HG02642 (cell line): ENCODE data around the gene MYH11.
"Not testable (repeated sequence)": the region's sequence is repeated elsewhere in the genome, so short reads cannot be mapped to it uniquely, and the experiment has no call there.

ENCODE experiments used
- ATAC-seq: cut with Tn5 transposase; IDR thresholded peaks from one replicate; pipeline ENCODE4 v1.9.1; 2021; ENCODE audit warnings: mild to moderate bottlenecking; ENCODE audit not compliant: unreplicated experiment, poor library complexity

The MYH11 gene

DNA sequence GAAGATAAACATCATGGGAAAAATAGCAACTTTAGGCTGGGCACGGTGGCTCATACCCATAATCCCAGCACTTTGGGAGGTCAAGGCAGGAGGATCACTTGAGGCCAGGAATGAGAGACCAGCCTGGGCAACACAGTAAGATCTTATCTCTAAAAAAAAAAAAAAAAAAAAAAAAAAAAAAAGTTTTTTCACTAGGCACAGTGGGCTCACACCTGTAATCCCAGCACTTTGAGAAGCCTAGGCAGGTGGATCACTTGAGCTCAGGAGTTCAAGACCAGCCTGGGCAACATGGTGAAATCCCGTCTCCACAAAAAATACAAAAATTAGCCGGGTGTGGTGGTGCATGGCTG lies 44.5 kb downstream of the MYH11 start:
- ATAC-seq = not testable (repeated sequence)

DNA sequence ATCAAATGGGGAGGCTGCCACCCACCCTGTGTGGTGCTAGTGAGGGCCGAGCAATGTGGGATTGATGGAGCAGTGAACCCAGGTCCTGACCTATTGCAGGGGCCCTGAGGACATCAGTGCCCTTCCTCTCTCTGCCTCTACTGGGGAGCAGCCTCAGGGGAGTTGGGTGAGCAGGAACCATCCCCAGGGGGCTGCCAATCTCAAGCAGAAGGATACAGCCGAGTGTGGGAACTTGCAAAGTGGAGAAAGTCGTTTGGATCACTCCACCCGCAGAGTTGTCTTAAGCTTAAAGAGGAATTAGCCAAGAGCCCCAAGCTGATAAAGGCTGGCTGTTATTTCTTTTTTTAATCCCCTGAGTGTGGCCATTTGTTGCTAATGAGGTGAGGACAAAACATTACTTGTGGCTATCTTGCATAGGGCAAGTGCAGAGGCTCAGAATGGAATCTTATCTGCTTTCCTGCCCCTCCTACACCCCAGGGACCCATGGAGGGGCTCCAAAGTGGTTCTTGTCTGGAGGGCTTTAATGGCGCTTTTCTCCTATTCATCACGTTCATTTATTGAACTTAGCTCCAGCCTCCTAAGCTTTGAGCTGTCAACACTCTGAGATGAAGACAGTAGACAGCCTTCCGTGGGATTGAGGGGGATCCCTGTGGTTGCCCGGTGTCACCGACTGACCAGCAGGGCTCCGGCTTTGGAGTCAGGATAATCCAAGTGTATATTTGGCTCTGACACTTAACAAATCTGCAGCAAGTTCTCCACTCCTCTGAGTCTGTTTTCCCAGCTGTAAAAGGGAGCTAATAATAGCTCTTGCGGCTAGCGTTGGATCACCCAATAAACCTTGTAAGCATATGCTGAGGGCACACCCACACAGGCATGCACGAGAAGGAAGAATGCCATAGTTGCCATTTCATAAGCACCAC lies 45.1 kb downstream of the MYH11 start:
- ATAC-seq = no peak

DNA sequence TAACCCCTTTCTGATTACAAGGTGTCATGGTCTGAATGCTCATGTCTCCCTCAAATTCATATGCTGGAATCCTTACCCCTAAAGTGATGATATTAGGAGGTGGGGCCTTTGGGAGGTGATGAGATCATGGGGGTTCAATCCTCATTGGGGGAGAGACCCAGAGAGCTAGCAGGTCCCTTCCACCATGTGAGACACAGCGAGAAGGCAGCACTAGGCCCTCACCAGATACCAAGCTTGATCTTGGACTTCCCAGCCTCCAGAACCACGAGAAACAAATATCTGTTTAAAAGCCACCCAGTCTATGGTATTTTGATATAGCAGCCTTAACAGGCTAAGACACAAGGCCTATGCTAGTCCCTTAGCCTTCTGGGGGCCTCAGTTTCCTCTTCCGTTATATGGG lies 45.9 kb downstream of the MYH11 start:
- no peak for ATAC-seq

DNA sequence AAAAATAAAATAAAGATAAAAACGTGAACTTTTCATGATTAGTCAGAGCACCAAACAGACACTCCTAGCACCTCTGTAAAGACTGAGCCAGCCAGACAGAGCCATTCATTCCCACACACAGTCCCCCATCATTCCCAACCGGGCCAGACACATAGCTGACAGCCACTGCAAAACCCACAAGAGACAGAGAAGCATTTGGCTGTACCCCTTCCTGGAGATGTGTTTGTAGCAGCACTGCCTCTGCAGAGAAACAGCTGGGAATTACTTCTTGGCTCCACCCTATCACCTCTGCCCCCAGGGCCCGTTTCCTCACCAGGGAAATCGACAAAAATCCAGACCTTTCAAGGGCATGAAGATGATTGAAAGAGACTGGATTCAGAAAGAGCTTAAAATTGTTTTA lies 46.4 kb downstream of the MYH11 start:
- ATAC-seq = no peak

DNA sequence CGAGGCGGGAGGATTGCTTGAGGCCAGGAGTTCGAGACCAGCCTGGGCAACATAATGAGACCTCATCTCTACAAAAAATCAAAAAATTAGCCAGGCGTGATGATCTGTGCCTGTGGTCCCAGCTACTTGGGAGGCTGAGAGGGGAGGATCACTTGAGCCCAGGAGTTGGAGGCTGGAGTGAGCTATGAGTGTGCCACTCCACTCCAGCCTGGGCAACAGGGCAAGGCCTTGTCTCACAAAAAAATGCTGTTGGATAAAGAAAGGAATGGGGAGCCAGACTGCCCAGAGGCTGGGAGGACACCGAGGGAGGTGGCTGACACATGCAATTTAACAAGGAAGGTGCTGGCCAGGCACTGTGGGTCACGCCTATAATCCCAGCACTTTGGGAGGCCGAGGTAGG lies 47.5 kb downstream of the MYH11 start:
- ATAC-seq = not testable (repeated sequence)

DNA sequence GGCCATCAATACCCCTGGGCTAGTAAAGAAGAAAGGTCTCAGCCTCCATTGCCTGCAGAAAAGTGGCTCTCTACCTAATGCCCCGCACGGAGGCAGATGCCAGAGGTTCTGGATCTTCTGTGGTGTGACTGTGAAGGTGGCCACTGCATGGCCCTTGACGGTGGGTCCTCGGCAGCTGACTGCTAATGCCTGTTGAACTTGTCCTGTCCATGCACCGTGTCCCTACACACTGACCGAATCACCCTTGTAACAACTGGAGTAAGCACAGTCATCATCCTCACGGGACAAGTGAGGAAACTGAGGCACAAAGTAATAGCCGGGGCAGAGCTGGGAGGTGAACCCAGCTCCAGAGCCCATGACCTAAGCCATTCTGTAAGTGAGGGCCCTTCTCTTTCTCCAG lies 48.8 kb downstream of the MYH11 start:
- ATAC-seq = no peak

DNA sequence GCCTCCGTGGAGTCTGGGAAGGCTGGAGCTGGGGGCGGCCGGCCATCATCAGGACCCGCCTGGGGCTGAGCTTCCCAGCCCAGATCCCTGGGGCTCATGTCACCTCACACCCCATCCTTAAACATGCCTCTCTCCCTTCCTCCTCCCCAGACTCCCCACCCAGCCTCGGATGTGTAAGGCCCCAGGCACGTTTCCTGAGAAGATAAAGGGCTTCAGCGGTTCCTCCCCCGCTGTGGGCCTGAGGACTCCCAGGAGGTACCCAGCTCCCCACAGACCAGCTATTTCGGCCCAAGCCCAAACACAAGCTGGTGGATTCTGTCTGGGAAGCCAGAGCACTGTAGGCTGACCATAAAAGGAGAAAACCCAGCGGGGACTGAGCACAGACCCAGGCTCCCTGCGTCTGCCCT lies 49.2 kb downstream of the MYH11 start:
- ATAC-seq = no peak

DNA sequence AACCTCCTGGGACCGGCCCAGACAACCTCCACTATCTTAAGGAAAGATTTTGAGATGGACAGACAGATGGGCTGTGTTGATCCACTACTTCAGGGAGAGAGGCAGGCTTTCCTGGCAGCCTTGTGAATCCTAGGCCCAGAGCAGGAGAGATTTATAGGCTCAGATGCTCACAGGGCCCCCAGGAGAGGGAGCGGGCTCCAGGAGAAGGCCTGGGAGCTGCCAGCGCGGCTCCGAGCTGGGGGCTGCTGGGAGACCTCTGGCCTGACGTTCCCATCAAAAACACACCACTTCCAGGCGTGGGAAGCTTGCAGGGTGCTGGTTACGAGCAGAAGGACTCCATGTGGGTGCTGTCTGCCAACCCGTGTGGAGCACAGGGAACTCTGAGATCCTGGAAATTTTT lies 53.2 kb downstream of the MYH11 start:
- ATAC-seq = no peak

DNA sequence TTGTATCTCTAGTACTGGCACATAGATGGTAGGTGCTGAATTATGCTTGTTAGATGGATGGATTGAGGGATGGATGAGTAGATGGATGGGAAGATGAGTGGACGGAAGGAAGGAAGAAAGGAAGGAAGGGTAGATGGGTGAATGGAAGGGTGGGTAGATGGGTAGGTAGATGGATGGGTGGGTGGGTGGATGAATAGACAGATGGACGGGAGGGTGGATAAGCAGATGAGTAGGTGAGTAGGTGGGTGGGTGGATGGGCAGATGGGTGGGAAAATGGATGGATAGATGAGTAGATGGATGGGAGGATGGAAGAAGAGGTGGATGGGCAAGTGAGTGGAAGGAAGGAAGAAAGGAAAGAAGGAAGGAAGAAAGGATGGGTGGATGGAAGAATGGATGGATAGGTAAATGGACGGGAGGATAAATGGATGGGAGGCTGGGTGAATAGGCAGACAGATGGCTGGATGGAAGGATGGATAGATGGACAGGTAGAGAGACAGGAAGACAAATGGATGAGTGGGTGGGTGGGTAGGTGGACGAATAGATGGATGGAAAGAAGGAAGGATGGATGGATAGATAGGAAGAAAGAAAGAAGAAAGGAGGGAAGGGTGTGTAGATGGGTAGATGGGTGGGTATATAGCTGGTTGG lies 56.9 kb downstream of the MYH11 start:
- ATAC-seq = no peak

DNA sequence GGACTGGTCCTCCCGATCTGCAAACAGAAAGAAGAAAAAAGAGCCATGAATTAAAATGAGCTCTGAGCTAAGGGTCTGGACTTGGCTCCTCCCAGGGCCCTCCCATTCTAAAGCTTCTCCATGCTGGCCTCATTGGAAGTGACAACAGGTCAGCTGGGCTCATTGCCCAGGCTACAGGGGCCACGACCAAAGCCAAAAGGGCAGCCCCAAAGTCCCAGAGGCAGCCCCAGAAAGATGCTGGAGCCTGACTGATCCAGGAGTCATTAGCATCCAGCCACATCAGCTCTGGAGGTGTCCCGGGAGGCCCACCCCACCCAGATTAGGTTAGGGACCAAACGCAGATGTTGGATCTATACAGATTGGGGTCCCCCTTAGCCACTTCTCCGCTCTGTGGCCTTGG lies 58.2 kb downstream of the MYH11 start:
- ATAC-seq = no peak

DNA sequence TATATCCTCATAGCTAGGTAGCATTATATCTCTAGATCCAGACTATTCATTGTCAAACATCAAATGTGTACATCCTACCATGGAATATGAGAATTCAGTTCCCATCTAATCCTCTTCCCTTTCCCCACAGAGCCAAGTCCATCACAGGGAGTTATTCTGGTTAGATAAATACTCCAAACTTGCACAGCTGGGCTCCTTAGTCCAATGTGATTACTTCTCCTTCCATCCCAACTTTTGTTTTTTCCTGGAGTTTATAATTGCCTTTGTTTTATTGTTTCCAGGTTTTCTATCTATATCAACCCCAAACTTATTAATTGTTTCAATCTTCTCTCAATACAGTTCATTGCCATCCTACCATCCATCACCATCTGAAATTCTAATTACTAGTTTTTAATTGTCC lies 59.9 kb downstream of the MYH11 start:
- ATAC-seq = no peak

DNA sequence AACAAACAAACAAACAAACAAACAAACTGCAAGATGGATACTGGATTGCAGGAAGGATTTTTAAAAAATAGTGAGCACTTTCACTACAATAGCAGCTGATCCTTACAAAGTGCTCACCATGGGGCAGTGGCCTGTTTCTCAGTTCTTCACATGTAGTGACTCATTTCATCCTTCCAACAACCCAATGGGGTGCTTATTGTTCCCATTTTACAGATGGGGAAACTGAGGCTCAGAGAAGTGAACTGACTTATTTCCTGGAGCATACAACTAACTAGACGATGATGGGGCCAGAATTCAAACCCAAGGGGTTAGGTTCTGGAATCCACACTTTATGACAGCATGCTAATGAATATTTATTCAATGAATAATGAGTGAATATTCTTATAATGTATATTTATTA lies 61.2 kb downstream of the MYH11 start:
- ATAC-seq = no peak

DNA sequence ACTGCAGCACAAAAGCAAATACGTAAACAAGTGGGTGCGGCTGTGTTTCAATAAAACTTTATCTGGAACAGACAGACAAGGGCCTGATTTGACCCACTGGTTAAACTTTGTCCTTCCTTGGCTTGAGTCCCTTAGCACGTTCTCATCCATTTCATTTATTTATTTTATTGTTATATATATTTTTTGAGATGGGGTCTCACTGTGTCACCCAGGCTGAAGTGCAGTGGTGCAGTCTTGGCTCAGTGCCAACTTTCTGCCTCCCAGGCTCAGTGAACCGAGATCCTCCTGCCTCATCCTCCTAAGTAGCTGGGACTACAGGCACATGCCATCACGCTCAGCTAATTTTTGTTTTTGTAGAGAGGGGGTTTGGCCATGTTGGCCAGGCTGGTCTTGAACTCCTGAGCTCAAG lies 64.3 kb downstream of the MYH11 start:
- ATAC-seq = no peak

DNA sequence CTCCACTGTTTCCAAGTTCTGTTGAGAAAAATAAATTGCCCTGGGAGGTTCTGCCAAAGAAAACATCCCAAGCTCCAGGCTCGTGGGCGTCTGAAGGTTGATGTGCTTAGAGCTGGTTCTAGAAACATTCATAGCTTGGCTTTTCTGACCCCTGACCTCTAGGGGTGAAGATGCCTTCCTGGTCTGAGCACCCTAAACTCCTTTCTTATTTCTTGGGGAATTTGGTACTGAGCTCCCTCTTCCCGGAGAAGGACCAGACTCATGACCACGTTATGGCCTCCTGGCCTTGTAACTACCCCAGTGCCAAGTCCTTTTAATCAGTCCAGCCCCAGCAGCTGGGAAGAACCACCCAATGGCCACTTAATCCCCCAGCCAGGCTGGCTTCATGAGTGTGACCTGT lies 66.4 kb downstream of the MYH11 start:
- ATAC-seq = no peak

DNA sequence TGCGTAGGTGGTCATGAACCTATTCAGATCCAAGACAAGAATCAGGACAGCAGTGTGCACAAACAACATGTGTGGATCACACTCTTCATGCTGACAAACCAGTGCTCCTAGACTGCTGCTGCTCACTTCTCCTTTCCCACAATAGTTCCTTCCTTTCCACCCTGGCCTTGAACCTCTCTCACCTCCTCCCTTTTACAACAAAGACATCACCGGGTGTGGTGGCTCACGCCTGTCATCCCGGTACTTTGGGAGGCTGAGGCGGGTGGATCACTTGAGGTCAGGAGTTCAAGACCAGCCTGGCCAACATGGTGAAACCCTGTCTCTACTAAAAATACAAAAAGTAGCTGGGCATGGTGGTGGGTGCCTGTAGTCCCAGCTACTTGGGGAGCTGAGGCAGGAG lies 67.0 kb downstream of the MYH11 start:
- not testable (repeated sequence) for ATAC-seq

DNA sequence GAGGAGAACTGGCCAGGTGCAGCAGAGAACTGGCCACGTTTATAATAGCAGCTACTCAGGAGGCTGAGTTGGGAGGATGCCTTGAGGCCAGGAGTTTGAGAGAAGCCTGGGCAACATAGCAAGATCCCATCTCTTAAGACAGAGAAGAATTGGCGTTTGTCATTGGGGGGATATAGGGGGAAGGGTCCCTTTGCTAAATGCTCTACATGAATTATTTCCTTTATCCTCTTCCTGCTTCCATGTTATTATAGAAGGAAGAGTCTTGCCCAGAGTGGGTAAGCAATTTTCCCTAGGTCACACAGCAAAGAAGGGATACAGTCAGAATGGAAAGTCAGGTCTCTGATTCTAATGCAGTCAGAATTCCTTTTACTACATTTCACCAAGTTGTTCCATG lies 68.0 kb downstream of the MYH11 start:
- no peak for ATAC-seq

DNA sequence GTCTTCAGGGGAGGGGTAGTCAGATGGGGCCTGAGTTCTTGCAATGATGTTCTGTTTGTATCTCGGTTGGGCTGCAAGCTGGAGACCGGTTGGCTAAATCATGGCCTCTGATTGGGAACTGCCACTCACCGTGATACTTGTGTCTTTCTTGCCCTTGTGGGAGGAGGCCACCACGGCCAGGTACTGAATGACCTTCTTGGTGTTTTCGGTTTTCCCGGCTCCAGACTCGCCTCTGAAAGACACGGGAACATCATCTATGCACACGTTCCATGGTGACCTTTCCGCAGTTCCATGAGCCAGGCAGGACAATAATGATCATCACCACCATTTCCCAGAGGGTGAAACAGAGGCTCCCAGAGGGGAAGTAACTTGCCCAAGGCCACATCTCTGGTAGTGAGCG lies 70.3 kb downstream of the MYH11 start:
- no peak for ATAC-seq

DNA sequence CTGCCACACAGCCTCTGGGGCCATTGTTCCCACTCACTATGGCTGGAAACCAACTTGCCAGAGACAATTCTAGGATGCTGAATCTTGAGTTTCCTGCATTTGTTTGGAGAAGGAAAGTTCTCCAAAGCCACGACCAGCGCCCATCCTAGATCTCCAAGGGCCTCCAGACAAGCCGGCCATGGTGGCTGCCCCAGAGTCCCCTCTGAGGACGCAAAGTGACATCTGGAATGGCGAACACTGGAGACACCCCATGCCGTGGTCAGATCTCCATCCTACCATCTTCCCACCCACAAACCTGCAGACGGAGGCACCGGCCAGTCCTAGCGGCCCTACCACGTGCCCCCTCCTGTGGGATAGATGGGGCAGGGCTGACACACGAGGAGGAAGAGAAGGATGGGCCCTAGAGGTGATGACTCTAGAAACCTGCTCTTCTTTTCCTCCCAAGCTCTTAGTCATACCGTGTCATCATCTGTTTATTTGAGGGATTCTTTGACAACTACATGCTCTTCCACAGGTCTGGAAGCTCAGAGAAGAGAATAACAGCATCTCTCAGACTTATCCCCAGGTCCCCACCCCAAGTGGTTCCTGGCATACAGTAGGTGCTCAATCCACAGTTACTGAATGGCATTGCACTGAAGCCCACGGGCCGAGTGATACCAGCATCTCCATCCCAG lies 71.3 kb downstream of the MYH11 start:
- ATAC-seq = no peak

DNA sequence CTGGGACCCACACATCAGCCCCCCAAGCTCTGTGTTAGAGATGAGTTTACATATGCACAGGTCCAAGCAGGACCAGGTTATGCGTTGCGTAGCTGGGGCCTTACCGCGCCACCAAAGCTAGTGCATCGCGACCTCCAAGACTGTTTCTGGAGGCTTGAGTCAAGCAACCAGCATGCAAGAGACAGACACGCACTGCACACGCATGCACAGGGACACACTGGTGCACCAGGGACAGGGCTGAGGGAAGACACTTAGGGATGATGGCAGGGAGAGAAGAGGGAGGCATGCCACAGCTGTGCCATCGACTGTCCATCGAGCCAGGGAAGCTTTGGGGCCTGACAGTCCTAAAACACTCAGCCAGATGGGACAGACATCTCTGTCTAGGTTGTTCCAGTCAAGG lies 72.8 kb downstream of the MYH11 start:
- ATAC-seq = no peak

DNA sequence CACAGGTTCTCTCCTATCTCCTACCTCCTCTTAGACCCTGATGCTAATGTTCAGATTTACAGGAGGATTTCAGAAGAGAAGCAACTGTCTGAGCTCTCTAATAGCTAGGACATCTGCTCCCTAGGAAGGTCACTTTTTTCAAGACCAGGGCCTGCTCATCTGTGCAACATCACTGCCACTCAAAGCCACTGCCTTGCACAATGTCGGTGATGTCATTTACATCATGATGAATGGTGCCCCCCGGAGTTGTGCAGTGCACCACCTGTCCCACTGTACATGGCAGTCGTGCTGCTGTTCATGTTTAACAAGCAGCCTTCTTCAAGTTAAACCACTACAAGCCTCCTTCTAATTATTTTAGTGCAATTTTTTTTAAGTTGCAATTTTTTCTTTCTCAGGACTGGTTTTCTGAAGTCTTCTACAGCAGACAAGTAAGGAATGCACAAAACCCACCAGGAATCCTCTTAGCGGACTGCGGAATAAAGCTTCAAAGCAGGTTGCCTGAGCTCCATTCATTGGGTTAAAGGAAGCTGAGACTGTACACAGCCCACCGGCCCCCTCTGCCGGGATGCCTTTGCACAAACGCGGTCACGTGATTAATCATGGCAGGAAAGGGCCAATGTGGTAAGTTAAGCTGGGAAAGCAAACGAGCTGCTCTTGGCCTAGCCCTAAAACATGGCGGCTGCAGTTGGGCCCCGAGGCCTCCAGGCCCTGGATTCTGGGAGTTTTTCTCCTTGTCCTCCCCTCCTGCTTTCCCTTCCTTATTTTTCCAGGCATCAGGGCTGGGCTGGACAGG lies 74.1 kb downstream of the MYH11 start:
- ATAC-seq = no peak

DNA sequence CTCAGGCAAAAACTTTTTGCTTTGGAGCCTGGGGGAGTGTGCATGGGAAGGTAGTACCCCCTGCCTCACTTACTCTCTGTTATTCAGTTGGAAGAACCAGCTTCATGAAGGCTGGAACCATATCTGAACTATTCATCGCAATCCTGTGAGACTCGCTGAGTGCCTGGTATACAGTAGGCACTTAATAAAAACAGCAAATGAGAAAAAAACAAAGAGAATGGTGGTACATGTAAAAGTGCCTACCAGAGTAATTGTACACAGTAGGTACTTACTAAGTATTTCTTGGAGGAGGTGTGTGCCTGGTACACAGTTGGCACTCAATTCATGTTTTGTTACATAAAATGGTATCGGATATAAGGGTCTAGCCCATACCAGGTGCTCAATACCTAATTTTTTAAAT lies 75.2 kb downstream of the MYH11 start:
- ATAC-seq = no peak
